SK-N-SH (cell line): ENCODE measurements around the gene KRT84. TPM values are rescaled to one million over a fixed set of nuclear protein-coding genes. Genes with fewer than 3 reads are reported as not detected.

Experiments used
- CTCF ChIA-PET: fragments of 300-600, 350-600 bp; formaldehyde crosslinking; extraction: SDS; loops from one replicate; lab custom pipeline; 2021; lab: Yijun Ruan, JAX
- POLR2A ChIA-PET: fragments of 350-600 bp; sonication (Branson Sonifier 250); formaldehyde crosslinking; extraction: SDS; loops from one replicate; lab custom pipeline; 2020; ENCODE audit warnings: antibody characterized with exemption, inconsistent platforms; lab: Yijun Ruan, JAX
- DNase-seq: peaks from one replicate; pipeline ENCODE4 v3.0.0; 2012
- H2AFZ ChIP-seq: fragments of 200-600 bp; sonication (generic); 2 replicates; pipeline ENCODE4 v1.8.1; 2016; ENCODE audit warnings: antibody characterized with exemption, mild to moderate bottlenecking, low read depth
- H3F3A ChIP-seq: fragments of 200-600 bp; sonication (generic); replicated peaks from 2 replicates; pipeline ENCODE3; 2016; ENCODE audit warnings: antibody characterized with exemption, mild to moderate bottlenecking; ENCODE audit not compliant: insufficient read depth
- H3K27ac ChIP-seq, 2 experiments: fragments of 200-500 bp in 1 of 2; fragments of 200-600 bp in 1 of 2; sonication (Bioruptor generic) in 1 of 2; sonication (generic), shearing (Covaris generic) in 1 of 2; 2 replicates each; pipeline versions ENCODE4 v1.5.1 to v1.6.1; 2014 to 2016; ENCODE audit warnings: low read depth in 2 of 2, inconsistent platforms in 1 of 2, low read length in 1 of 2, mild to moderate bottlenecking in 1 of 2, mixed read lengths in 1 of 2
- H3K27me3 ChIP-seq: fragments of 200-600 bp; sonication (generic), shearing (Covaris generic); 2 replicates; pipeline ENCODE4 v1.6.1; 2016; ENCODE audit warnings: mixed run types; ENCODE audit not compliant: insufficient read depth
- H3K36me3 ChIP-seq, 2 experiments: fragments of 200-500 bp in 1 of 2; fragments of 200-600 bp in 1 of 2; sonication (Bioruptor generic) in 1 of 2; sonication (generic) in 1 of 2; replicated peaks in 1 of 2; 2 replicates each; pipeline versions ENCODE3 to v1.5.1; 2014 to 2016; ENCODE audit warnings: low read length in 1 of 2, mild to moderate bottlenecking in 1 of 2; ENCODE audit not compliant: insufficient read depth in 2 of 2, control insufficient read depth in 1 of 2
- H3K4me1 ChIP-seq, 2 experiments: fragments of 200-500 bp in 1 of 2; fragments of 200-600 bp in 1 of 2; sonication (Bioruptor generic) in 1 of 2; sonication (generic), shearing (Covaris generic) in 1 of 2; 2 replicates each; pipeline versions ENCODE4 v1.5.1 to v1.6.1; 2014 to 2016; ENCODE audit warnings: low read depth in 1 of 2, low read length in 1 of 2, mixed run types in 1 of 2; ENCODE audit not compliant: insufficient read depth in 2 of 2, control insufficient read depth in 1 of 2
- H3K4me2 ChIP-seq: fragments of 200-600 bp; sonication (generic), shearing (Covaris generic); 2 replicates; pipeline ENCODE4 v1.6.1; 2017; ENCODE audit warnings: mixed run types
- H3K4me3 ChIP-seq, 2 experiments: fragments of 200-500 bp in 1 of 2; fragments of 200-600 bp in 1 of 2; sonication (Bioruptor generic) in 1 of 2; sonication (generic), shearing (Covaris generic) in 1 of 2; 2 replicates each; pipeline versions ENCODE4 v1.5.1 to v1.8.1; 2014 to 2016; ENCODE audit warnings: low read depth in 2 of 2, inconsistent platforms in 1 of 2, low read length in 1 of 2, mild to moderate bottlenecking in 1 of 2, mixed read lengths in 1 of 2, moderate library complexity in 1 of 2
- H3K79me2 ChIP-seq: fragments of 200-600 bp; sonication (generic); 2 replicates; pipeline ENCODE4 v1.8.1; 2017; ENCODE audit warnings: mild to moderate bottlenecking; ENCODE audit not compliant: insufficient read depth
- H3K9ac ChIP-seq: fragments of 200-600 bp; sonication (generic); 2 replicates; pipeline ENCODE4 v1.6.1; 2017; ENCODE audit warnings: mixed run types
- H3K9me2 ChIP-seq: fragments of 200-600 bp; sonication (generic); 2 replicates; pipeline ENCODE4 v1.6.1; 2017; ENCODE audit warnings: mixed run types
- H3K9me3 ChIP-seq: fragments of 200-600 bp; sonication (generic); 2 replicates; pipeline ENCODE4 v1.6.1; 2017; ENCODE audit warnings: mixed run types, mild to moderate bottlenecking, moderate library complexity
- H4K20me1 ChIP-seq: fragments of 200-600 bp; sonication (generic); 2 replicates; pipeline ENCODE4 v1.6.1; 2017; ENCODE audit warnings: mild to moderate bottlenecking, mixed run types; ENCODE audit not compliant: insufficient read depth
- CTCF ChIP-seq: fragments of 200-600 bp; sonication (generic); IDR thresholded peaks from 2 replicates; pipeline ENCODE4 v1.6.1; 2017; ENCODE audit warnings: antibody characterized with exemption, mild to moderate bottlenecking, moderate library complexity
- FOSL2 ChIP-seq: IDR thresholded peaks from 2 replicates; pipeline ENCODE4 v1.4.0; 2012; ENCODE audit warnings: low read depth, mild to moderate bottlenecking, moderate library complexity, borderline replicate concordance
- FOXJ3 ChIP-seq: sonication (generic); formaldehyde crosslinking; IDR thresholded peaks from 2 replicates; pipeline ENCODE4 v1.5.1; 2020; ENCODE audit warnings: mild to moderate bottlenecking, missing genetic modification reagents
- FOXM1 ChIP-seq: IDR thresholded peaks from 2 replicates; pipeline ENCODE4 v1.4.0; 2012; ENCODE audit warnings: low read depth, mild to moderate bottlenecking
- GATA2 ChIP-seq: sonication (generic); formaldehyde crosslinking; IDR thresholded peaks from 2 replicates; pipeline ENCODE4 v1.5.0; 2020; ENCODE audit warnings: mild to moderate bottlenecking, missing genetic modification reagents
- IRF3 ChIP-seq: fragments of 150-350 bp; IDR thresholded peaks from 2 replicates; pipeline ENCODE4 v1.6.1; 2016; ENCODE audit warnings: mild to moderate bottlenecking, low read depth, low read length
- JUND ChIP-seq: IDR thresholded peaks from 2 replicates; pipeline ENCODE4 v1.4.0; 2012
- MAX ChIP-seq: IDR thresholded peaks from 2 replicates; pipeline ENCODE4 v1.4.0; 2012; ENCODE audit warnings: low read depth
- NFIC ChIP-seq: IDR thresholded peaks from 2 replicates; pipeline ENCODE4 v1.4.0; 2012; ENCODE audit warnings: borderline replicate concordance
- NRF1 ChIP-seq: IDR thresholded peaks from 2 replicates; pipeline ENCODE4 v1.6.1; 2012; ENCODE audit warnings: low read depth, mild to moderate bottlenecking, low read length
- PBX3 ChIP-seq: IDR thresholded peaks from 2 replicates; pipeline ENCODE4; 2012
- RCOR1 ChIP-seq: fragments of 150-350 bp; IDR thresholded peaks from 2 replicates; pipeline ENCODE4 v1.6.1; 2017; ENCODE audit warnings: antibody characterized with exemption, low read length
- REST ChIP-seq: IDR thresholded peaks from 2 replicates; pipeline ENCODE4 v1.6.1; 2012; ENCODE audit warnings: mild to moderate bottlenecking, low read depth, low read length, moderate library complexity
- SIN3A ChIP-seq: IDR thresholded peaks from 2 replicates; pipeline ENCODE4 v1.6.1; 2012; ENCODE audit warnings: low read depth, mild to moderate bottlenecking, low read length, moderate library complexity, borderline replicate concordance
- TAF1 ChIP-seq: IDR thresholded peaks from 2 replicates; pipeline ENCODE4 v1.6.1; 2012; ENCODE audit warnings: low read depth, mild to moderate bottlenecking, low read length, moderate library complexity, borderline replicate concordance
- TEAD4 ChIP-seq: IDR thresholded peaks from 2 replicates; pipeline ENCODE4 v1.4.0; 2012; ENCODE audit warnings: mild to moderate bottlenecking, borderline replicate concordance; ENCODE audit not compliant: insufficient read depth
- USF1 ChIP-seq: IDR thresholded peaks from 2 replicates; pipeline ENCODE4 v1.4.0; 2012; ENCODE audit warnings: low read depth, borderline replicate concordance
- USF2 ChIP-seq: fragments of 150-350 bp; IDR thresholded peaks from 2 replicates; pipeline ENCODE4 v1.6.1; 2017; ENCODE audit warnings: antibody characterized with exemption, low read length, low read depth, borderline replicate concordance
- WGBS: methylation state at CpG from one replicate; pipeline ENCODE4 v1.1.6; 2017; ENCODE audit warnings: low lambda C conversion rate; 5-methylcytosine and 5-hydroxymethylcytosine counted together
- polyA plus RNA-seq, 3 experiments: library from polyadenylated mRNA; depleted of rRNA; stranded (reverse); fragments of >200 nt; gene quantifications; 2 replicates each; pipeline ENCODE4 v1.2.3, GENCODE V29; 2012

The KRT84 gene
- polyA plus RNA-seq, 1 of the 3 experiments (the other 2 are of a cell fraction) = not detected

- no peaks in the 10 kb centered on the region for H3F3A ChIP-seq
- H3K9me2 ChIP-seq = no peaks in the 10 kb centered on the region
- no peaks in the 10 kb centered on the region for H4K20me1 ChIP-seq
- no peaks in the 10 kb centered on the region for H3K79me2 ChIP-seq
- TF ChIP-seq USF1 (no peak), TEAD4 (no peak), NRF1 (no peak), GATA2 (CRISPR knock-in tag) (no peak), SIN3A (no peak), REST (no peak), FOXM1 (no peak), TAF1 (no peak), CTCF (no peak), FOSL2 (no peak), NFIC (no peak), RCOR1 (no peak), FOXJ3 (CRISPR knock-in tag) (no peak), MAX (no peak), IRF3 (no peak), USF2 (no peak), JUND (no peak), PBX3 (no peak)
- no peaks in the 10 kb centered on the region for H3K36me3 ChIP-seq
- peaks cover 28% of the 10 kb centered on the region; the same call in 1 of the 2 replicates for H3K27me3 ChIP-seq
- no peak overlapping the region for H2AFZ ChIP-seq
- no peaks in the 10 kb centered on the region; a peak in 1 of 4 replicates for H3K4me1 ChIP-seq
- no peak overlapping the region for H3K9ac ChIP-seq
- H3K4me2 ChIP-seq = no peak overlapping the region
- H3K27ac ChIP-seq = no peak overlapping the region
- ChIA-PET CTCF (interaction anchor here (1.0 kb wide), 1 partner anchor 523 kb away, joined by 4 read pairs; no protein-coding TSS in a partner anchor), POLR2A (no interaction called here)
- WGBS = 59% methylated on average over 20 of the region's 20 CpGs
- H3K9me3 ChIP-seq = no peaks in the 10 kb centered on the region
- no peak overlapping the region for H3K4me3 ChIP-seq
- DNase-seq = no peak
Measured at GRCh38 chr12:52356762-52357580, 28.5 kb downstream of the KRT84 start.
